ENCODE measurements around the gene VSIG10L.

Gene VSIG10L

GRCh38 chr19:51341976-51342580, at the start of gene VSIG10L:
Gene VSIG10L, minus strand, starts transcription at chr19:51342139. Its CDS starts 15 bp downstream, at chr19:51342124.
- Histone ChIP-seq H3K27ac (peak within 1 kb of the TSS in 11 of 21 experiments; percentile 5 to 63 (median 31)), H3K4me3 (peak within 1 kb of the TSS in 3 of 7 experiments; percentile 4 to 69 (median 47))

GRCh38 chr19:51391073-51391611, 49.2 kb upstream of the VSIG10L start:
- no peak overlapping the region for H3K4me3 ChIP-seq
- peak overlapping the region in 2 of 21 experiments; percentile 12 to 21 for H3K27ac ChIP-seq

GRCh38 chr19:51389143-51389542, 47.2 kb upstream of the VSIG10L start:
- Histone ChIP-seq H3K4me3 (no peak overlapping the region), H3K27ac (no peak overlapping the region)

- peak within 1 kb of the TSS in 2 of 21 experiments; percentile 12 to 58 for H3K27ac ChIP-seq
- no peak within 1 kb of the TSS for H3K4me3 ChIP-seq
Measured at GRCh38 chr19:51387924-51388389, 46.0 kb upstream of the VSIG10L start, which contains the start of gene LIM2. Gene LIM2, minus strand, starts transcription at chr19:51387974. Its CDS starts 531 bp downstream, at chr19:51387443.

- Histone ChIP-seq H3K4me3 (no peak overlapping the region), H3K27ac (peak overlapping the region in 2 of 21 experiments; percentile 12 to 58)
Measured at GRCh38 chr19:51386882-51387520, 45.1 kb upstream of the VSIG10L start.

GRCh38 chr19:51382004-51382403, 40.1 kb upstream of the VSIG10L start:
- H3K4me3 ChIP-seq: no peak overlapping the region
- H3K27ac ChIP-seq: no peak overlapping the region

GRCh38 chr19:51380379-51380778, 38.4 kb upstream of the VSIG10L start:
- H3K4me3 ChIP-seq: no peak overlapping the region
- no peak overlapping the region for H3K27ac ChIP-seq

GRCh38 chr19:51377422-51377821, 35.5 kb upstream of the VSIG10L start:
- Histone ChIP-seq H3K4me3 (no peak overlapping the region), H3K27ac (no peak overlapping the region)

- H3K27ac ChIP-seq: peak overlapping the region in 1 of 21 experiments; percentile 55
- no peak overlapping the region for H3K4me3 ChIP-seq
Measured at GRCh38 chr19:51375504-51376221, 33.7 kb upstream of the VSIG10L start.

- H3K4me3 ChIP-seq: peak within 1 kb of the TSS in 5 of 7 experiments; percentile 1 to 15 (median 5)
- peak within 1 kb of the TSS in 15 of 21 experiments; percentile 2 to 90 (median 72) for H3K27ac ChIP-seq
Measured at GRCh38 chr19:51372649-51373504, 30.9 kb upstream of the VSIG10L start, which contains the start of gene NKG7. Gene NKG7, minus strand, starts transcription at chr19:51372654. Its CDS starts 119 bp downstream, at chr19:51372535.

GRCh38 chr19:51372021-51372648, 30.2 kb upstream of the VSIG10L start:
- H3K4me3 ChIP-seq: peak overlapping the region in 5 of 7 experiments; percentile 1 to 15 (median 5)
- peak overlapping the region in 14 of 21 experiments; percentile 2 to 90 (median 72) for H3K27ac ChIP-seq

- Histone ChIP-seq H3K27ac (peak overlapping the region in 11 of 21 experiments; percentile 2 to 90 (median 75)), H3K4me3 (peak overlapping the region in 3 of 7 experiments; percentile 1 to 11 (median 2))
Measured at GRCh38 chr19:51371186-51371690, 29.3 kb upstream of the VSIG10L start.

GRCh38 chr19:51370230-51370629, 28.3 kb upstream of the VSIG10L start:
- peak overlapping the region in 5 of 21 experiments; percentile 19 to 90 (median 80) for H3K27ac ChIP-seq
- no peak overlapping the region for H3K4me3 ChIP-seq

GRCh38 chr19:51368366-51369282, 26.7 kb upstream of the VSIG10L start, which contains the start of gene CLDND2:
Gene CLDND2, minus strand, starts transcription at chr19:51369003. Its CDS starts 426 bp downstream, at chr19:51368577.
- peak within 1 kb of the TSS; percentile 62 to 84 (median 77) for H3K4me3 ChIP-seq
- peak within 1 kb of the TSS in 20 of 21 experiments; percentile 19 to 98 (median 86) for H3K27ac ChIP-seq

GRCh38 chr19:51367565-51368365, 25.8 kb upstream of the VSIG10L start:
- H3K4me3 ChIP-seq: peak overlapping the region; percentile 62 to 84 (median 77)
- peak overlapping the region in 20 of 21 experiments; percentile 19 to 98 (median 89) for H3K27ac ChIP-seq

- Histone ChIP-seq H3K4me3 (peak overlapping the region; percentile 62 to 84 (median 77)), H3K27ac (peak overlapping the region; percentile 48 to 98 (median 89))
Measured at GRCh38 chr19:51367255-51367564, 25.3 kb upstream of the VSIG10L start.

Measured in skin epidermis (tissue), 12 donors.